ENCODE measurements around the gene HIPK3.

DNA sequence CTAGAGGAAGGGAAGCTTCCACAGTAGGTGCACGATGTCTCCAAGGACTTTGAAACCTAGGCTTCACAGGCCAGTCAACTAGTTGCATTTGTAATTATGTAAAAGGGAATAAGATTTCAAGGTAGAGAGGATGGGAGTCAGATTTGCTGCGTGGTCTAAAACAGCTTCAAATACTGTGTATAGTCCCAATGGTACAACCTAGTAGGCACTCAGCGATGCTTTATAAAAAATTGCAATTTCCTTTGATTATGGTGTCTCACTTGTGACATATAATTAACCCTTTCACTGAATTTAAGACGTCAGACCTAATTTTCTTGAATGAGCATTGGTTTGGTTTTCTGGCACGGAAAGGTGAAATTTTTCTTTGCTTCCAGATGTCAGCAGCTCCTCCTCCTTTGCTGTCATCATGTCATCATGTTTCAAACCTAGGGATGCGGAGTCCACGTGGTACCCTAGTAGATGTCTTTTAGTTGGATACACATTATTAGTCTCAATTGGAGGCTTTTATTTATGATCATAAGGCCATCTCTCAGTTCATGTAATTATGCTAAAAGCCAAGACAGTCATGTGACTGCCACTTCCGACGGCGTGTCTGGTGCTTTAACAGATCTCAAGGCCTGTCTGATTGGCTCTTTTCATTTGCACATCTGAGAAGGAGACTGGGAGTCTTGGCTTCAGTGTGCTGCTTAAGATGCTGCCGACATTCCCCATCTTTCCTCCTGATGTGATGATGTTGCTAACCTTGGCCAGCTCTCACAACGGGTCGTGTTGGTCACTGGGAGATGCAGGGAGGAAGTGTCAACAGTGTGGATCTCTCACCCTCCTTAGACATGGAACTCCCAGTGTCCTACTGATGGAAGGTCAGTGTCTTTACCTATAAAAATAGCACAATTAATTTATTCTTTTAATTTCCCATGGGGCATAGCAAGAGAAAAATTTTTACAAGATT is 134.0 kb downstream of the HIPK3 start:
- TF ChIP-seq POLR2A (IDR thresholded peaks at IDR 0.05; ENCODE audit: low read depth, low read length) (no peak), POLR2AphosphoS5 (IDR thresholded peaks at IDR 0.05; ENCODE audit: low read depth, low read length) (no peak), PAX5 (IDR thresholded peaks at IDR 0.05; ENCODE audit: insufficient read depth, low read length, severe bottlenecking) (no peak)

All from GM12891 (cell line).